NOMO-1 (cell line): ENCODE measurements around the gene INHBB.

ENCODE experiments used
- DNase-seq, 2 experiments: peaks; one replicate each; lab custom pipeline; 2025; ENCODE audit not compliant: unreplicated experiment in 2 of 2; lab: John Stamatoyannopoulos, UW

Gene INHBB

GRCh38 chr2:120354467-120354866 lies 8.5 kb downstream of the INHBB start:
- DNase-seq, result no peak

- no peak for DNase-seq
Measured at GRCh38 chr2:120354935-120355779, 9.2 kb downstream of the INHBB start.

- DNase-seq, result no peak
Measured at GRCh38 chr2:120355780-120356266, 9.9 kb downstream of the INHBB start.

- no peak for DNase-seq
Measured at GRCh38 chr2:120357768-120358167, 11.8 kb downstream of the INHBB start.

GRCh38 chr2:120358734-120359465 lies 13.0 kb downstream of the INHBB start:
- DNase-seq, result no peak

- no peak for DNase-seq
Measured at GRCh38 chr2:120360307-120360855, 14.4 kb downstream of the INHBB start.

- no peak for DNase-seq
Measured at GRCh38 chr2:120362926-120363325, 17.0 kb downstream of the INHBB start.

GRCh38 chr2:120365236-120365793 lies 19.4 kb downstream of the INHBB start:
- no peak for DNase-seq

GRCh38 chr2:120366698-120367097 lies 20.8 kb downstream of the INHBB start:
- no peak for DNase-seq

- no peak for DNase-seq
Measured at GRCh38 chr2:120367221-120367620, 21.3 kb downstream of the INHBB start.

GRCh38 chr2:120367649-120368048 lies 21.7 kb downstream of the INHBB start:
- no peak for DNase-seq

- DNase-seq, result no peak
Measured at GRCh38 chr2:120368086-120368485, 22.1 kb downstream of the INHBB start.

GRCh38 chr2:120369250-120369649 lies 23.3 kb downstream of the INHBB start:
- no peak for DNase-seq

- DNase-seq, result no peak
Measured at GRCh38 chr2:120371969-120372625, 26.2 kb downstream of the INHBB start.

- no peak for DNase-seq
Measured at GRCh38 chr2:120372816-120373215, 26.9 kb downstream of the INHBB start.

- DNase-seq, result no peak
Measured at GRCh38 chr2:120373424-120373823, 27.5 kb downstream of the INHBB start.

- no peak for DNase-seq
Measured at GRCh38 chr2:120374821-120375220, 28.9 kb downstream of the INHBB start.

- DNase-seq, result no peak
Measured at GRCh38 chr2:120375251-120376020, 29.5 kb downstream of the INHBB start.

- no peak for DNase-seq
Measured at GRCh38 chr2:120376101-120376500, 30.2 kb downstream of the INHBB start.
